Measurements from ENCODE around the gene OR2T8. TPM values are rescaled to one million over a fixed set of nuclear protein-coding genes. Genes with fewer than 3 reads are reported as not detected.
"Not testable (repeated sequence)": the region's sequence is repeated elsewhere in the genome, so short reads cannot be mapped to it uniquely, and the experiment has no call there.

The OR2T8 gene
- total RNA-seq, 1 donor from 2014 or later = not detected

GRCh38 chr1:247924868-247925267, 4.8 kb downstream of the OR2T8 start, which contains the start of gene OR2AJ1:
OR2AJ1 (plus strand) TSS chr1:247924889; CDS start chr1:247933769, 8,880 bp downstream.
- no peaks in the 10 kb centered on the region for H3K27me3 Mint-ChIP-seq
- no peaks in the 10 kb centered on the region for H3K4me1 Mint-ChIP-seq
- H3K27ac Mint-ChIP-seq = no peak within 1 kb of the TSS
- H3K9me3 Mint-ChIP-seq = no peaks in the 10 kb centered on the region
- H3K36me3 Mint-ChIP-seq (ENCODE audit: low read depth) = no peaks in the 10 kb centered on the region
- intact Hi-C loops (cut with micrococcal nuclease) = no loop called here
- no peak within 1 kb of the TSS for H3K4me3 Mint-ChIP-seq
- no peak for DNase-seq

- Mint-ChIP-seq H3K4me1 (no peaks in the 10 kb centered on the region), H3K4me3 (no peak overlapping the region), H3K9me3 (no peaks in the 10 kb centered on the region), H3K27me3 (no peaks in the 10 kb centered on the region), H3K36me3 (ENCODE audit: low read depth) (no peaks in the 10 kb centered on the region), H3K27ac (no peak overlapping the region)
- intact Hi-C loops (cut with micrococcal nuclease) = no loop called here
- no peak for DNase-seq
Observed at GRCh38 chr1:247933989-247934388, 13.9 kb downstream of the OR2T8 start.

- no peaks in the 10 kb centered on the region for H3K9me3 Mint-ChIP-seq
Observed at GRCh38 chr1:247935781-247936180, 15.7 kb downstream of the OR2T8 start.

GRCh38 chr1:247936415-247936814, 16.4 kb downstream of the OR2T8 start:
- intact Hi-C loops (cut with micrococcal nuclease) = no loop called here
- DNase-seq = no peak
- H3K4me1 Mint-ChIP-seq = no peaks in the 10 kb centered on the region
- peaks cover 2% of the 10 kb centered on the region for H3K27me3 Mint-ChIP-seq
- H3K4me3 Mint-ChIP-seq = no peak overlapping the region
- no peaks in the 10 kb centered on the region for H3K9me3 Mint-ChIP-seq
- H3K36me3 Mint-ChIP-seq (ENCODE audit: low read depth) = no peaks in the 10 kb centered on the region
- H3K27ac Mint-ChIP-seq = no peak overlapping the region

More at GRCh38 chr1:247935781-247936180, 15.7 kb downstream of the OR2T8 start:
- intact Hi-C loops (cut with micrococcal nuclease) = no loop called here
- Mint-ChIP-seq H3K4me3 (no peak overlapping the region), H3K36me3 (ENCODE audit: low read depth) (no peaks in the 10 kb centered on the region), H3K27me3 (peaks cover 2% of the 10 kb centered on the region), H3K27ac (no peak overlapping the region), H3K4me1 (no peaks in the 10 kb centered on the region)
- no peak for DNase-seq

- H3K4me1 Mint-ChIP-seq; H3K27me3 Mint-ChIP-seq; H3K36me3 Mint-ChIP-seq (ENCODE audit: low read depth); H3K9me3 Mint-ChIP-seq; intact Hi-C loops (cut with micrococcal nuclease): not testable (repeated sequence)
- DNase-seq = peak; percentile 97
- H3K4me3 Mint-ChIP-seq = peak overlapping the region; percentile 88
- H3K27ac Mint-ChIP-seq = peak overlapping the region; percentile 39
Observed at GRCh38 chr1:247936965-247937734, 17.1 kb downstream of the OR2T8 start.

- Mint-ChIP-seq H3K4me3 (no peak overlapping the region), H3K9me3 (no peaks in the 10 kb centered on the region), H3K36me3 (ENCODE audit: low read depth) (no peaks in the 10 kb centered on the region), H3K4me1 (no peaks in the 10 kb centered on the region), H3K27me3 (peaks cover 2% of the 10 kb centered on the region), H3K27ac (no peak overlapping the region)
- DNase-seq = no peak
- intact Hi-C loops (cut with micrococcal nuclease) = no loop called here
Observed at GRCh38 chr1:247942624-247943023, 22.6 kb downstream of the OR2T8 start.

- no peak for DNase-seq
- H3K9me3 Mint-ChIP-seq = no peaks in the 10 kb centered on the region
- H3K27ac Mint-ChIP-seq = no peak within 1 kb of the TSS
- no peak within 1 kb of the TSS for H3K4me3 Mint-ChIP-seq
- intact Hi-C loops (cut with micrococcal nuclease) = no loop called here
- H3K27me3 Mint-ChIP-seq = no peaks in the 10 kb centered on the region
- no peaks in the 10 kb centered on the region for H3K36me3 Mint-ChIP-seq (ENCODE audit: low read depth)
- H3K4me1 Mint-ChIP-seq = no peaks in the 10 kb centered on the region
Observed at GRCh38 chr1:247948558-247948957, 28.5 kb downstream of the OR2T8 start, which contains the start of gene OR2L8. OR2L8 (plus strand) TSS chr1:247948858; CDS start chr1:247948858, 0 bp downstream.

- Mint-ChIP-seq H3K4me1 (no peaks in the 10 kb centered on the region), H3K27ac (no peak overlapping the region), H3K36me3 (ENCODE audit: low read depth) (no peaks in the 10 kb centered on the region), H3K9me3 (peaks cover 7% of the 10 kb centered on the region), H3K27me3 (no peaks in the 10 kb centered on the region), H3K4me3 (no peak overlapping the region)
- intact Hi-C loops (cut with micrococcal nuclease) = no loop called here
- DNase-seq = no peak
Observed at GRCh38 chr1:247953408-247953807, 33.4 kb downstream of the OR2T8 start.

- Mint-ChIP-seq H3K27me3 (no peaks in the 10 kb centered on the region), H3K36me3 (ENCODE audit: low read depth) (no peaks in the 10 kb centered on the region), H3K9me3 (peaks cover 19% of the 10 kb centered on the region), H3K4me3 (no peak overlapping the region), H3K27ac (no peak overlapping the region), H3K4me1 (no peaks in the 10 kb centered on the region)
- intact Hi-C loops (cut with micrococcal nuclease) = no loop called here
- DNase-seq = no peak
Observed at GRCh38 chr1:247961791-247962190, 41.7 kb downstream of the OR2T8 start.

- Mint-ChIP-seq H3K4me1 (no peaks in the 10 kb centered on the region), H3K4me3 (no peak overlapping the region), H3K9me3 (peaks cover 17% of the 10 kb centered on the region), H3K27me3 (no peaks in the 10 kb centered on the region), H3K36me3 (ENCODE audit: low read depth) (no peaks in the 10 kb centered on the region), H3K27ac (no peak overlapping the region)
- no peak for DNase-seq
- intact Hi-C loops (cut with micrococcal nuclease) = no loop called here
Observed at GRCh38 chr1:247962911-247963588, 43.0 kb downstream of the OR2T8 start.

- no peaks in the 10 kb centered on the region for H3K4me1 Mint-ChIP-seq
- intact Hi-C loops (cut with micrococcal nuclease) = no loop called here
- H3K36me3 Mint-ChIP-seq (ENCODE audit: low read depth) = no peaks in the 10 kb centered on the region
- no peaks in the 10 kb centered on the region for H3K27me3 Mint-ChIP-seq
- peaks cover 8% of the 10 kb centered on the region for H3K9me3 Mint-ChIP-seq
- no peak within 1 kb of the TSS for H3K27ac Mint-ChIP-seq
- no peak for DNase-seq
- H3K4me3 Mint-ChIP-seq = no peak within 1 kb of the TSS
Observed at GRCh38 chr1:247964933-247965332, 44.9 kb downstream of the OR2T8 start, which contains the start of gene OR2AK2. OR2AK2 (plus strand) TSS chr1:247965233; CDS start chr1:247965377, 144 bp downstream.

- H3K36me3 Mint-ChIP-seq (ENCODE audit: low read depth) = no peaks in the 10 kb centered on the region
- H3K9me3 Mint-ChIP-seq = peaks cover 3% of the 10 kb centered on the region
- no peak overlapping the region for H3K4me3 Mint-ChIP-seq
- no peak overlapping the region for H3K27ac Mint-ChIP-seq
- no peaks in the 10 kb centered on the region for H3K27me3 Mint-ChIP-seq
- H3K4me1 Mint-ChIP-seq = no peaks in the 10 kb centered on the region
- intact Hi-C loops (cut with micrococcal nuclease) = no loop called here
- no peak for DNase-seq
Observed at GRCh38 chr1:247966532-247967204, 46.6 kb downstream of the OR2T8 start.
